ENCODE results near the gene ADGB.

DNA sequence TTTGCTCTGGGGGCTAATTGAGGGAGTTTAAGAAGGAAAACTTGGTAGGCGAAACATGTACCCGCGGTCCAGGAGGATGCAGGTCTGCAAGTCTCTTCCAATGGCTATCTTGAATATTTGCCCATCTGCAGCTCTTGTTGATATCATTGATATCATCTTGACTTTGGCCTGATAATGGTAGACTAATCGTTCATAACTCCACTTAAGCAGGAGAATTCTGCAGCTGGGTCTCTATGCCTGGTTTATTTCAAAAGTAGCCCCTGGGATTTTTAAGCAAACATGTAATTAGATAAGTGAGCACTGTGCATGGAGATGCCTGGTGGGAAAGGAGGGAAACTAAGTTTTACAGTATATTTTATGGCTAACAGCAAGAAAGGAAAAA is 52.7 kb downstream of the ADGB start:
- TF ChIP-seq CTCF (IDR thresholded peaks at IDR 0.05) (no peak), POLR2A (IDR thresholded peaks at IDR 0.05) (no peak)

All from body of pancreas (tissue), 4 donors.